ENCODE measurements around the gene PTPA.

GRCh38 chr9:129166623-129167557 is 55.7 kb downstream of the PTPA start:
- TF ChIP-seq GATA2 (IDR thresholded peaks at IDR 0.05; ENCODE audit: low read depth, low read length) (no peak), GATA3 (IDR thresholded peaks at IDR 0.05; ENCODE audit: low read depth, low read length) (no peak)
